HepG2 (cell line): ENCODE results near the gene BTBD1. TPM values are rescaled to one million over a fixed set of nuclear protein-coding genes. Genes with fewer than 3 reads are reported as not detected.
A peak's percentile ranks its signal among the peaks of the same experiment; 100 is the strongest.

ENCODE experiments used
- CCDC6 ChIP-seq: sonication (generic); formaldehyde crosslinking; IDR thresholded peaks from 2 replicates; pipeline ENCODE4 v1.8.1; 2022; ENCODE audit warnings: mild to moderate bottlenecking, missing genetic modification reagents, moderate library complexity
- DNMT3B ChIP-seq: conservative IDR thresholded peaks from 2 replicates; pipeline ENCODE4 v1.6.1; 2016; ENCODE audit warnings: missing biosample characterization, control low read depth
- EP300 ChIP-seq, 3 experiments: sonication (generic) in 1 of 3; formaldehyde crosslinking in 1 of 3; IDR thresholded peaks; 2 replicates each; pipeline versions ENCODE4 v1.5.1 to v1.6.1; 2011 to 2020; ENCODE audit warnings: low read depth in 2 of 3, low read length in 2 of 3, borderline replicate concordance in 1 of 3, improper control_type of control experiment in 1 of 3, mild to moderate bottlenecking in 1 of 3, missing genetic modification reagents in 1 of 3, moderate library complexity in 1 of 3
- FOXK1 ChIP-seq: sonication (generic); formaldehyde crosslinking; IDR thresholded peaks from 2 replicates; pipeline ENCODE4 v1.4.0; 2020; ENCODE audit warnings: low read depth, missing genetic modification reagents, borderline replicate concordance
- HHEX ChIP-seq: IDR thresholded peaks from 2 replicates; pipeline ENCODE4 v1.6.1; 2016; ENCODE audit warnings: control low read depth
- IRF2 ChIP-seq: IDR thresholded peaks from 2 replicates; pipeline ENCODE4 v1.6.1; 2018; ENCODE audit warnings: missing genetic modification reagents, missing compliant biosample characterization
- KMT2A ChIP-seq: sonication (generic); formaldehyde crosslinking; IDR thresholded peaks from 2 replicates; pipeline ENCODE4 v1.4.0; 2020; ENCODE audit warnings: missing genetic modification reagents
- NCOA1 ChIP-seq: sonication (generic); formaldehyde crosslinking; IDR thresholded peaks from 2 replicates; pipeline ENCODE4 v1.9.0; 2021; ENCODE audit warnings: missing genetic modification reagents
- NKX3-1 ChIP-seq: sonication (generic); formaldehyde crosslinking; IDR thresholded peaks from 2 replicates; pipeline ENCODE4 v1.5.0; 2020; ENCODE audit warnings: missing genetic modification reagents
- NR0B2 ChIP-seq: sonication (generic); formaldehyde crosslinking; IDR thresholded peaks from 2 replicates; pipeline ENCODE4 v1.4.0; 2020; ENCODE audit warnings: mild to moderate bottlenecking, missing genetic modification reagents
- POLR2A ChIP-seq, 2 experiments: IDR thresholded peaks; 2 replicates each; pipeline ENCODE4 v1.6.1; 2011; ENCODE audit warnings: low read depth in 2 of 2, low read length in 2 of 2, mild to moderate bottlenecking in 1 of 2, moderate library complexity in 1 of 2; ENCODE audit not compliant: insufficient read depth in 1 of 2
- SMAD9 ChIP-seq: sonication (generic); formaldehyde crosslinking; IDR thresholded peaks from 2 replicates; pipeline ENCODE4 v1.5.1; 2020; ENCODE audit warnings: mild to moderate bottlenecking, missing genetic modification reagents
- SP140L ChIP-seq: sonication (generic); formaldehyde crosslinking; IDR thresholded peaks from 2 replicates; pipeline ENCODE4 v1.4.0; 2020; ENCODE audit warnings: missing genetic modification reagents, borderline replicate concordance
- TGIF2 ChIP-seq: IDR thresholded peaks from 2 replicates; pipeline ENCODE4 v1.6.1; 2016; ENCODE audit warnings: control low read depth, missing compliant biosample characterization
- THAP7 ChIP-seq: sonication (generic); formaldehyde crosslinking; IDR thresholded peaks from 2 replicates; pipeline ENCODE4 v1.8.1; 2023; ENCODE audit warnings: mild to moderate bottlenecking, missing genetic modification reagents
- ZBTB46 ChIP-seq: sonication (generic); formaldehyde crosslinking; IDR thresholded peaks from 2 replicates; pipeline ENCODE4 v1.4.0; 2020; ENCODE audit warnings: mild to moderate bottlenecking, missing genetic modification reagents, borderline replicate concordance
- ZFX ChIP-seq: sonication (generic); formaldehyde crosslinking; IDR thresholded peaks from 2 replicates; pipeline ENCODE4 v1.4.0; 2020; ENCODE audit warnings: mild to moderate bottlenecking, low read depth, missing genetic modification reagents, moderate library complexity
- ZKSCAN5 ChIP-seq: sonication (generic); formaldehyde crosslinking; IDR thresholded peaks from 2 replicates; pipeline ENCODE4 v1.5.1; 2020; ENCODE audit warnings: mild to moderate bottlenecking, missing genetic modification reagents
- ZNF335 ChIP-seq: sonication (generic); formaldehyde crosslinking; IDR thresholded peaks from 2 replicates; pipeline ENCODE4 v1.4.0; 2020; ENCODE audit warnings: missing genetic modification reagents
- ZNF431 ChIP-seq: sonication (generic); formaldehyde crosslinking; IDR thresholded peaks from 2 replicates; pipeline ENCODE4 v1.9.0; 2022; ENCODE audit warnings: missing genetic modification reagents, low read depth, mild to moderate bottlenecking, borderline replicate concordance
- ZNF570 ChIP-seq: sonication (generic); formaldehyde crosslinking; IDR thresholded peaks from 2 replicates; pipeline ENCODE4 v1.4.0; 2020; ENCODE audit warnings: mild to moderate bottlenecking, missing genetic modification reagents, borderline replicate concordance
- ZNF749 ChIP-seq: sonication (generic); formaldehyde crosslinking; IDR thresholded peaks from 2 replicates; pipeline ENCODE4 v1.8.0; 2022; ENCODE audit warnings: mild to moderate bottlenecking, missing genetic modification reagents, moderate library complexity, borderline replicate concordance
- ZXDC ChIP-seq: sonication (generic); formaldehyde crosslinking; IDR thresholded peaks from 2 replicates; pipeline ENCODE4 v1.5.0; 2020; ENCODE audit warnings: mild to moderate bottlenecking, missing genetic modification reagents
- polyA plus RNA-seq, 8 experiments: library from polyadenylated mRNA; depleted of rRNA in 3 of 8; stranded (reverse) in 7 of 8; unstranded in 1 of 8; fragments of >200 nt; fragmentation: Illumina TruSeq in 4 of 8; extraction: Trizol in 4 of 8; gene quantifications; 2 replicates each; pipeline versions ENCODE4 v1.2.1 to v1.2.3, GENCODE V29; 2011 to 2016; ENCODE audit warnings: low read depth in 4 of 8, missing spikeins in 1 of 8, mixed read lengths in 1 of 8; ENCODE audit not compliant: insufficient read depth in 1 of 8
- total RNA-seq, 5 experiments: library from RNA; depleted of rRNA; stranded (reverse); fragments of >200 nt; fragmentation: Illumina TruSeq; extraction: Trizol; gene quantifications; 2 replicates each; pipeline ENCODE4 v1.2.3, GENCODE V29; 2016; ENCODE audit warnings: low read depth in 1 of 5

The BTBD1 gene
- total and polyA plus RNA-seq, 2 of the 13 experiments (the other 11 are each of a cell fraction or from before 2014, with no cell fraction given) = 32.1 to 53.9 TPM

- peak in 1 of 2 experiments; percentile 26; a peak in 1 of 4 replicates for TF ChIP-seq EP300 (IDR thresholded peaks at IDR 0.05; ENCODE audit: low read depth in 2 of 2, low read length in 2 of 2)
- no peak for TF ChIP-seq EP300 (CRISPR knock-in tag; IDR thresholded peaks at IDR 0.05; ENCODE audit: borderline replicate concordance)
- peak; percentile 20; the same call in 1 of the 2 replicates for TF ChIP-seq ZXDC
- peak; percentile 83; the same call in 1 of the 2 replicates for TF ChIP-seq THAP7 (CRISPR knock-in tag)
- TF ChIP-seq FOXK1 (CRISPR knock-in tag) = peak; percentile 35; the same call in 1 of the 2 replicates
- no peak for TF ChIP-seq DNMT3B
- no peak for TF ChIP-seq SP140L (CRISPR knock-in tag)
- TF ChIP-seq ZKSCAN5 (CRISPR knock-in tag) = no peak
- peak; percentile 90 to 93 for TF ChIP-seq POLR2A (IDR thresholded peaks at IDR 0.05; ENCODE audit: insufficient read depth in 1 of 2, low read depth in 2 of 2, low read length in 2 of 2)
- TF ChIP-seq KMT2A (CRISPR knock-in tag) = peak; percentile 83
- no peak for TF ChIP-seq NCOA1 (CRISPR knock-in tag)
- TF ChIP-seq NKX3-1 (CRISPR knock-in tag) = no peak
- TF ChIP-seq ZNF570 (CRISPR knock-in tag) = peak; percentile 51; the same call in 1 of the 2 replicates
- TF ChIP-seq ZNF335 (CRISPR knock-in tag) = peak; percentile 80
- no peak for TF ChIP-seq HHEX (CRISPR knock-in tag)
- TF ChIP-seq ZNF431 (CRISPR knock-in tag) = peak; percentile 55; the same call in 1 of the 2 replicates
- TF ChIP-seq SMAD9 (CRISPR knock-in tag) = no peak
- TF ChIP-seq TGIF2 (CRISPR knock-in tag) = 0 out of 2 replicates have a peak, but pooled peaks have one; percentile 16
- TF ChIP-seq ZBTB46 (CRISPR knock-in tag) = no peak
- TF ChIP-seq IRF2 = peak; percentile 43; the same call in 1 of the 2 replicates
- TF ChIP-seq ZNF749 (CRISPR knock-in tag) = no peak; the same call in 1 of the 2 replicates
- TF ChIP-seq NR0B2 = peak; percentile 76; the same call in 1 of the 2 replicates
- TF ChIP-seq CCDC6 (CRISPR knock-in tag) = peak; percentile 50
- TF ChIP-seq ZFX (CRISPR knock-in tag) = peak; percentile 84
Measured at GRCh38 chr15:83066734-83067637, at the start of gene BTBD1 (continued).
